GF-D8 (cell line): ENCODE measurements around the gene APOBEC3F.
"Not testable (repeated sequence)": the region's sequence is repeated elsewhere in the genome, so short reads cannot be mapped to it uniquely, and the experiment has no call there.

Experiments used
- DNase-seq: peaks from one replicate; lab custom pipeline; 2025; lab: John Stamatoyannopoulos, UW

The APOBEC3F gene

GRCh38 chr22:39073981-39074380 is 33.3 kb downstream of the APOBEC3F start:
- no peak for DNase-seq

- DNase-seq, result not testable (repeated sequence)
Observed at GRCh38 chr22:39076155-39077025, 35.7 kb downstream of the APOBEC3F start.

- DNase-seq, result not testable (repeated sequence)
Observed at GRCh38 chr22:39077026-39077840, 36.6 kb downstream of the APOBEC3F start, which contains the start of gene APOBEC3G. TSS of gene APOBEC3G (plus strand) at chr22:39077275. CDS start at chr22:39077362, 87 bp downstream.

GRCh38 chr22:39077912-39078311 is 37.2 kb downstream of the APOBEC3F start:
- DNase-seq, result not testable (repeated sequence)

- DNase-seq, result no peak
Observed at GRCh38 chr22:39078329-39078728, 37.7 kb downstream of the APOBEC3F start.

GRCh38 chr22:39079054-39079637 is 38.5 kb downstream of the APOBEC3F start:
- not testable (repeated sequence) for DNase-seq

GRCh38 chr22:39080052-39080762 is 39.5 kb downstream of the APOBEC3F start:
- DNase-seq, result no peak

GRCh38 chr22:39081016-39081415 is 40.4 kb downstream of the APOBEC3F start:
- no peak for DNase-seq

GRCh38 chr22:39081598-39081997 is 40.9 kb downstream of the APOBEC3F start:
- DNase-seq, result no peak

- no peak for DNase-seq
Observed at GRCh38 chr22:39083212-39084165, 42.8 kb downstream of the APOBEC3F start.

GRCh38 chr22:39084666-39085065 is 44.0 kb downstream of the APOBEC3F start:
- no peak for DNase-seq

GRCh38 chr22:39087098-39087497 is 46.4 kb downstream of the APOBEC3F start:
- DNase-seq, result no peak

GRCh38 chr22:39087881-39088684 is 47.4 kb downstream of the APOBEC3F start:
- no peak for DNase-seq

- DNase-seq, result no peak
Observed at GRCh38 chr22:39088685-39089032, 48.0 kb downstream of the APOBEC3F start.

- no peak for DNase-seq
Observed at GRCh38 chr22:39089928-39090327, 49.3 kb downstream of the APOBEC3F start.

- no peak for DNase-seq
Observed at GRCh38 chr22:39090426-39091064, 49.9 kb downstream of the APOBEC3F start.

- no peak for DNase-seq
Observed at GRCh38 chr22:39091126-39092081, 50.7 kb downstream of the APOBEC3F start.
